H9 (cell line): ENCODE results near the gene FAXDC2. TPM values are rescaled to one million over a fixed set of nuclear protein-coding genes. Genes with fewer than 3 reads are reported as not detected.
A peak's percentile ranks its signal among the peaks of the same experiment; 100 is the strongest.

Experiments used
- DNase-seq: peaks from one replicate; pipeline ENCODE4 v3.0.0-alpha.2; 2017
- H2AFZ ChIP-seq: one replicate; pipeline ENCODE4 v1.6.1; 2013; ENCODE audit warnings: mild to moderate bottlenecking, low read length, control low read depth, moderate library complexity
- H2AK5ac ChIP-seq: 2 replicates; pipeline ENCODE4 v1.6.1; 2013; ENCODE audit warnings: low read length, control low read depth, mixed read lengths; ENCODE audit not compliant: insufficient read length
- H2BK120ac ChIP-seq: one replicate; pipeline ENCODE4 v1.6.1; 2013; ENCODE audit warnings: low read depth, mild to moderate bottlenecking, low read length, control low read depth, inconsistent platforms; ENCODE audit not compliant: poor library complexity, severe bottlenecking
- H2BK12ac ChIP-seq: 2 replicates; pipeline ENCODE4 v1.6.1; 2013; ENCODE audit warnings: low read length, control low read depth, mixed read lengths, low read depth; ENCODE audit not compliant: insufficient read length
- H2BK15ac ChIP-seq: 2 replicates; pipeline ENCODE4 v1.6.1; 2013; ENCODE audit warnings: low read depth, low read length, control low read depth
- H2BK20ac ChIP-seq: one replicate; pipeline ENCODE4 v1.6.1; 2013; ENCODE audit warnings: low read depth, mild to moderate bottlenecking, low read length, control low read depth, inconsistent platforms; ENCODE audit not compliant: poor library complexity, severe bottlenecking
- H2BK5ac ChIP-seq: 2 replicates; pipeline ENCODE4 v1.6.1; 2013; ENCODE audit warnings: low read length, control low read depth, mixed read lengths; ENCODE audit not compliant: insufficient read length
- H3K14ac ChIP-seq: 2 replicates; pipeline ENCODE4 v1.6.1; 2013; ENCODE audit warnings: low read length, control low read depth; ENCODE audit not compliant: insufficient read depth
- H3K18ac ChIP-seq: 2 replicates; pipeline ENCODE4 v1.6.1; 2013; ENCODE audit warnings: low read depth, mild to moderate bottlenecking, mixed read lengths, low read length, control low read depth; ENCODE audit not compliant: insufficient read length
- H3K23ac ChIP-seq: 2 replicates; pipeline ENCODE4 v1.6.1; 2013; ENCODE audit warnings: low read length, control low read depth, mixed read lengths, low read depth; ENCODE audit not compliant: insufficient read length
- H3K23me2 ChIP-seq: 2 replicates; pipeline ENCODE4 v1.6.1; 2013; ENCODE audit warnings: low read depth, mild to moderate bottlenecking, mixed read lengths, low read length, control low read depth; ENCODE audit not compliant: insufficient read length, poor library complexity, severe bottlenecking
- H3K27ac ChIP-seq: 2 replicates; pipeline ENCODE4 v1.5.1; 2013; ENCODE audit warnings: low read length, control low read depth, mixed read lengths, low read depth; ENCODE audit not compliant: insufficient read length
- H3K27me3 ChIP-seq: 2 replicates; pipeline ENCODE4 v1.6.1; 2013; ENCODE audit warnings: low read length, control low read depth, inconsistent platforms; ENCODE audit not compliant: insufficient read depth
- H3K4ac ChIP-seq: 2 replicates; pipeline ENCODE4 v1.6.1; 2013; ENCODE audit warnings: low read depth, mild to moderate bottlenecking, control low read depth, inconsistent platforms, low read length, moderate library complexity
- H3K4me1 ChIP-seq: 2 replicates; pipeline ENCODE4 v1.6.1; 2013; ENCODE audit warnings: low read length, control low read depth, inconsistent platforms; ENCODE audit not compliant: insufficient read depth
- H3K4me2 ChIP-seq: 2 replicates; pipeline ENCODE4 v1.6.1; 2013; ENCODE audit warnings: low read length, control low read depth, mixed read lengths; ENCODE audit not compliant: insufficient read length, insufficient read depth
- H3K56ac ChIP-seq: 2 replicates; pipeline ENCODE4 v1.6.1; 2013; ENCODE audit warnings: low read depth, mild to moderate bottlenecking, mixed read lengths, low read length, control low read depth; ENCODE audit not compliant: insufficient read length
- H3K79me1 ChIP-seq: 2 replicates; pipeline ENCODE4 v1.6.1; 2013; ENCODE audit warnings: low read depth, mild to moderate bottlenecking, moderate library complexity, low read length, control low read depth, inconsistent platforms; ENCODE audit not compliant: insufficient read depth, poor library complexity, severe bottlenecking
- H3K79me2 ChIP-seq: 2 replicates; pipeline ENCODE4 v1.6.1; 2013; ENCODE audit warnings: low read length, control low read depth, inconsistent platforms; ENCODE audit not compliant: insufficient read depth
- H3K9ac ChIP-seq: 2 replicates; pipeline ENCODE4 v1.6.1; 2013; ENCODE audit warnings: low read length, control low read depth, mixed read lengths; ENCODE audit not compliant: insufficient read length; ENCODE audit errors: extremely low read depth
- H3K9me3 ChIP-seq: one replicate; pipeline ENCODE4 v1.6.1; 2013; ENCODE audit warnings: low read depth, low read length, inconsistent platforms; ENCODE audit not compliant: control insufficient read depth
- H3T11ph ChIP-seq: one replicate; pipeline ENCODE4 v1.6.1; 2013; ENCODE audit warnings: mild to moderate bottlenecking, low read length, control low read depth, inconsistent platforms
- H4K20me1 ChIP-seq: one replicate; pipeline ENCODE4 v1.6.1; 2013; ENCODE audit not compliant: control insufficient read depth, insufficient read length, insufficient read depth
- H4K5ac ChIP-seq: 2 replicates; pipeline ENCODE4 v1.6.1; 2013; ENCODE audit warnings: low read depth, mild to moderate bottlenecking, mixed read lengths, low read length, control low read depth; ENCODE audit not compliant: insufficient read length
- H4K8ac ChIP-seq: replicated peaks from 2 replicates; pipeline ENCODE4 v1.6.1; 2013; ENCODE audit warnings: low read length, control low read depth, mixed read lengths, low read depth; ENCODE audit not compliant: insufficient read length
- H4K91ac ChIP-seq: 2 replicates; pipeline ENCODE4 v1.6.1; 2013; ENCODE audit warnings: low read depth, mild to moderate bottlenecking, moderate library complexity, mixed read lengths, low read length, control low read depth; ENCODE audit not compliant: insufficient read length
- H3K27ac Mint-ChIP-seq, 3 experiments: 2 replicates in 2 of 3; 3 replicates in 1 of 3; pipeline ENCODE4 v1.8.0; 2020 to 2021; ENCODE audit warnings: mixed read lengths in 3 of 3, mild to moderate bottlenecking in 1 of 3, moderate library complexity in 1 of 3
- H3K27me3 Mint-ChIP-seq: 2 replicates; pipeline ENCODE4 v1.8.0; 2021; ENCODE audit warnings: low read depth, mild to moderate bottlenecking, moderate library complexity, mixed read lengths
- H3K36me3 Mint-ChIP-seq, 3 experiments: 2 replicates in 2 of 3; 3 replicates in 1 of 3; pipeline ENCODE4 v1.8.0; 2020 to 2021; ENCODE audit warnings: low read depth in 3 of 3, mixed read lengths in 3 of 3; ENCODE audit not compliant: insufficient read depth in 1 of 3
- H3K4me1 Mint-ChIP-seq, 2 experiments: 2 replicates each; pipeline ENCODE4 v1.8.0; 2020; ENCODE audit warnings: mixed read lengths in 2 of 2
- H3K4me3 Mint-ChIP-seq, 2 experiments: 2 replicates in 1 of 2; 3 replicates in 1 of 2; pipeline ENCODE4 v1.8.0; 2020 to 2021; ENCODE audit warnings: mild to moderate bottlenecking in 2 of 2, mixed read lengths in 2 of 2, moderate library complexity in 1 of 2
- H3K9me3 Mint-ChIP-seq, 2 experiments: 2 replicates in 1 of 2; 3 replicates in 1 of 2; pipeline ENCODE4 v1.8.0; 2020; ENCODE audit warnings: mild to moderate bottlenecking in 2 of 2, mixed read lengths in 2 of 2, moderate library complexity in 1 of 2
- WGBS: extraction: QIAGEN DNeasy Blood & Tissue Kit; methylation state at CpG from one replicate; pipeline ENCODE4 v1.1.7; 2013; ENCODE audit warnings: missing lambda C conversion rate, low lambda C conversion rate, mixed read lengths; ENCODE audit not compliant: insufficient read length; ENCODE audit errors: extremely low coverage; 5-methylcytosine and 5-hydroxymethylcytosine counted together
- microRNA-seq: library from miRNA; unstranded; fragments of <30 nt; microRNA quantifications from one replicate; pipeline ENCODE4, GENCODE V29; 2020; ENCODE audit warnings: borderline microRNAs expressed
- total RNA-seq: library from RNA; stranded (reverse); gene quantifications from 2 replicates; pipeline ENCODE4 v1.2.1, GENCODE V29; 2021
- TF ChIP-seq, protein P1 (sequence below): fragments of 200-600 bp; sonication (generic); conservative IDR thresholded peaks from 3 replicates; pipeline ENCODE4 v1.8.0; 2021; ENCODE audit warnings: antibody characterized with exemption, mild to moderate bottlenecking

Gene FAXDC2
- total RNA-seq, 1 experiment from 2014 or later: 3.0 TPM

DNA sequence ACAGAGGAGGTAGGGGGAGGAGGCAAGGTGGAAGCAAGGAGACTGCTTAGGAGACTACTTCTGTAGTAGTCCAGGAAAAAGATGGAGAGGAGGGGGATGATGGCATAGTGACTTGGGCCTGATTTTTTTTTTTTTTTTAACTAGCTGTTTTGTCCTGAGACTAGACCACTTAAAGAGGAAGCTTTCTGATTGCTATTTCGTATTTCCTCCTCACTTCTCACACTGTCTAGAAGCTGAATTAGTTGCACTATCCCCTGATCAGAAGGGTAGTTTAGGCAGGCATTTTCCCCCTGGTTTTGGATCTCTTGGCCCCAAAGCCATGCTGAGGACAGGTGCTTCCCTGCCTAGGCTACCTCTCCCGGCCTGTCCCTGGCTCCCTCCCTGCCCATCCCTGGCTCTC is 80.3 kb downstream of the FAXDC2 start:
- Histone ChIP-seq H4K91ac (no peak overlapping the region), H2BK5ac (no peak overlapping the region), H3K27me3 (no peaks in the 10 kb centered on the region), H3K4me2 (no peak overlapping the region), H3K23ac (no peak overlapping the region), H4K20me1 (no peaks in the 10 kb centered on the region), H3K79me2 (peaks cover 93% of the 10 kb centered on the region), H2AK5ac (no peak overlapping the region), H2BK120ac (no peak overlapping the region), H3K4ac (no peak overlapping the region), H3K23me2 (no peaks in the 10 kb centered on the region), H4K8ac (no peak overlapping the region), H3K9ac (peak overlapping the region; percentile 7), H3K14ac (no peak overlapping the region), H2BK20ac (no peak overlapping the region), H3K79me1 (peaks cover 3% of the 10 kb centered on the region), H4K5ac (no peak overlapping the region), H3K18ac (no peak overlapping the region), H3T11ph (no peak overlapping the region), H2BK12ac (no peak overlapping the region), H3K27ac (no peak overlapping the region), H2BK15ac (no peak overlapping the region), H3K9me3 (no peaks in the 10 kb centered on the region), H3K56ac (no peak overlapping the region), H3K4me1 (peaks cover 32% of the 10 kb centered on the region), H2AFZ (no peak overlapping the region)
- TF ChIP-seq, protein P1, sequence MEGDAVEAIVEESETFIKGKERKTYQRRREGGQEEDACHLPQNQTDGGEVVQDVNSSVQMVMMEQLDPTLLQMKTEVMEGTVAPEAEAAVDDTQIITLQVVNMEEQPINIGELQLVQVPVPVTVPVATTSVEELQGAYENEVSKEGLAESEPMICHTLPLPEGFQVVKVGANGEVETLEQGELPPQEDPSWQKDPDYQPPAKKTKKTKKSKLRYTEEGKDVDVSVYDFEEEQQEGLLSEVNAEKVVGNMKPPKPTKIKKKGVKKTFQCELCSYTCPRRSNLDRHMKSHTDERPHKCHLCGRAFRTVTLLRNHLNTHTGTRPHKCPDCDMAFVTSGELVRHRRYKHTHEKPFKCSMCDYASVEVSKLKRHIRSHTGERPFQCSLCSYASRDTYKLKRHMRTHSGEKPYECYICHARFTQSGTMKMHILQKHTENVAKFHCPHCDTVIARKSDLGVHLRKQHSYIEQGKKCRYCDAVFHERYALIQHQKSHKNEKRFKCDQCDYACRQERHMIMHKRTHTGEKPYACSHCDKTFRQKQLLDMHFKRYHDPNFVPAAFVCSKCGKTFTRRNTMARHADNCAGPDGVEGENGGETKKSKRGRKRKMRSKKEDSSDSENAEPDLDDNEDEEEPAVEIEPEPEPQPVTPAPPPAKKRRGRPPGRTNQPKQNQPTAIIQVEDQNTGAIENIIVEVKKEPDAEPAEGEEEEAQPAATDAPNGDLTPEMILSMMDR: no peak
- Mint-ChIP-seq H3K27me3 (no peaks in the 10 kb centered on the region), H3K27ac (peak overlapping the region in 2 of 3 experiments; percentile 89 to 91; a peak in 5 of 7 replicates), H3K4me1 (peaks cover 79 to 84% of the 10 kb centered on the region in 2 experiments), H3K4me3 (peak overlapping the region in 1 of 2 experiments; percentile 10; a peak in 1 of 5 replicates), H3K36me3 (peaks cover 0 to 8% (median 1%) of the 10 kb centered on the region in 3 experiments; a peak in 2 of 7 replicates), H3K9me3 (no peaks in the 10 kb centered on the region)
- WGBS: no CpG with 5 or more reads among the region's 2 CpGs
- no peak for DNase-seq

Small RNA genes lying within 50 kb of the gene (microRNA-seq; reads per million reads assigned to microRNA genes)
- gene MIR378H: not detected

Other genes starting within 250 kb of the FAXDC2 start
- gene LARP1, start 95.2 kb downstream of the FAXDC2 start, total RNA-seq: 370 and 405 TPM in 2 replicates
- gene CNOT8, start 8.0 kb upstream of the FAXDC2 start, total RNA-seq: 44.3 and 45.6 TPM in 2 replicates
- 34.2 and 35.8 TPM in 2 replicates for gene GEMIN5, start 87.6 kb upstream of the FAXDC2 start, total RNA-seq
- 74.3 and 77.2 TPM in 2 replicates for gene MRPL22, start 90.5 kb upstream of the FAXDC2 start, total RNA-seq
- gene KIF4B, start 163.2 kb upstream of the FAXDC2 start, total RNA-seq: 0.04 and 0.07 TPM in 2 replicates